ENCODE measurements around the gene POMP.

DNA sequence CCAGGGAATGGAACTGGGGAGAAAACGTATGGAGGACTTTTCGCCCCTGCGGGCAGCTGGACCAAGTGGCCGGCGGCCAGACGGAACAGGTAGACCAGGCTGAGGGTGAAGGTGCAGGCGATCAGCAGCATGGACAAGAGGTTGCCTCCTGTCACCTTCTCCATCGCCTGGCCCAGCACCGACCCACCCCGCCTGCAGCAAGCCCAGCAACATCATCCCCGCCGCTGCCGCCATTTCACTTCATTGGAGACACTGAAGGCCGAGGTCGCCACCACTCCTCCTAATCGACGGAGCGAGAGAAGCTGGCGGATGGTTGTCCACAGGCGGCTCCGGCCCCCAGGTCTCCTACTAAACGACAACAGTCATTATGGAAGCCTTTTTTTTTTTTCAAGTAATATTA is 64.9 kb downstream of the POMP start:
- TF ChIP-seq CTCF (conservative IDR thresholded peaks at IDR 0.05 in 1 of 2, IDR thresholded peaks at IDR 0.05 in 1 of 2; ENCODE audit: low read depth in 1 of 2, low read length in 2 of 2) (no peak), EZH2 (IDR thresholded peaks at IDR 0.05; ENCODE audit: low read length, missing control alignments) (no peak)
